ENCODE data around the gene GOT1. TPM values are rescaled to one million over a fixed set of nuclear protein-coding genes. Genes with fewer than 3 reads are reported as not detected.

Gene GOT1
- total and polyA plus RNA-seq, 2 experiments from 2014 or later = 36.8 to 37.7 TPM

DNA sequence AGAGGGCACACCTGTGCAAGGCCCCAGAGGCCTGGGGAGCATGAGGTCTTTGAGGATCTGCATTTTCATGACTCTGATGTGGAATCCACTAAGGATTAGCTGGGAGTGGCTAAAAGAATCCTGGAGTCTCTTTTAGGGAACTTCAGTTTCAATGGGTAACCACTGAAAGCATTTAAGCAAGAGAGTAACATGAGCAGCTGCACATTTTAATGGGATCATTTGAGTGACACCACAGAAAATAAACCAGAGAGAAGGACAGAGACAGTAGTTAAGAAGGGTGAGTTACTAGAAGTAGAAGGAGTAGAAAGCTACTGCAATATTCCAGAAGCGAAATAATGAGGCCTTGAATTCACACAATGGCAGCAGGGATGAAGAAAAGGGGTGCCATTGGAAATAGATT, 5.2 kb downstream of the GOT1 start:
- Mint-ChIP-seq H3K27ac (no peak overlapping the region), H3K9me3 (no peaks in the 10 kb centered on the region), H3K4me3 (no peak overlapping the region), H3K36me3 (ENCODE audit: low read depth) (peaks cover 3% of the 10 kb centered on the region), H3K4me1 (peaks cover 11% of the 10 kb centered on the region; the same call in 2 of the 3 replicates), H3K27me3 (ENCODE audit: insufficient read depth, low read depth, poor library complexity) (peaks cover 4% of the 10 kb centered on the region)
- Histone ChIP-seq H3K27me3 (ENCODE audit: insufficient read depth) (no peaks in the 10 kb centered on the region), H3K79me2 (replicated peaks; ENCODE audit: insufficient read depth) (peaks cover 65% of the 10 kb centered on the region), H3K27ac (ENCODE audit: low read depth) (no peak overlapping the region), H3K4me2 (no peak overlapping the region), H3K4me1 (ENCODE audit: insufficient read depth) (peaks cover 6% of the 10 kb centered on the region; the same call in 1 of the 2 replicates), H3K9me2 (ENCODE audit: insufficient read depth) (no peaks in the 10 kb centered on the region), H3F3A (replicated peaks; ENCODE audit: low read depth) (no peaks in the 10 kb centered on the region), H3K36me3 (ENCODE audit: insufficient read depth) (peaks cover 8% of the 10 kb centered on the region; the same call in 1 of the 2 replicates), H3K4me3 (no peak overlapping the region), H2AFZ (no peak overlapping the region), H4K20me1 (replicated peaks; ENCODE audit: insufficient read depth) (peaks cover 12% of the 10 kb centered on the region)
- no peak for ATAC-seq
- no peak for DNase-seq (ENCODE audit: low spot score)
- no peak for TF ChIP-seq ZNF331 (CRISPR knock-in tag; IDR thresholded peaks at IDR 0.05; ENCODE audit: low read depth)
- TF ChIP-seq, protein P1, sequence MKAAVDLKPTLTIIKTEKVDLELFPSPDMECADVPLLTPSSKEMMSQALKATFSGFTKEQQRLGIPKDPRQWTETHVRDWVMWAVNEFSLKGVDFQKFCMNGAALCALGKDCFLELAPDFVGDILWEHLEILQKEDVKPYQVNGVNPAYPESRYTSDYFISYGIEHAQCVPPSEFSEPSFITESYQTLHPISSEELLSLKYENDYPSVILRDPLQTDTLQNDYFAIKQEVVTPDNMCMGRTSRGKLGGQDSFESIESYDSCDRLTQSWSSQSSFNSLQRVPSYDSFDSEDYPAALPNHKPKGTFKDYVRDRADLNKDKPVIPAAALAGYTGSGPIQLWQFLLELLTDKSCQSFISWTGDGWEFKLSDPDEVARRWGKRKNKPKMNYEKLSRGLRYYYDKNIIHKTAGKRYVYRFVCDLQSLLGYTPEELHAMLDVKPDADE (IDR thresholded peaks at IDR 0.05) = no peak
- TF ChIP-seq CTCF (conservative IDR thresholded peaks at IDR 0.05; ENCODE audit: low read depth in 2 of 2) = no peak
- TF ChIP-seq NANOG (IDR thresholded peaks at IDR 0.05; ENCODE audit: borderline replicate concordance) = no peak
- TF ChIP-seq ZNF462 (CRISPR knock-in tag; IDR thresholded peaks at IDR 0.05) = no peak
- no peak for TF ChIP-seq STAT1 (IDR thresholded peaks at IDR 0.05; ENCODE audit: unreplicated experiment)
- TF ChIP-seq EZH2phosphoT487 (IDR thresholded peaks at IDR 0.05; ENCODE audit: unreplicated experiment) = no peak
- no peak for TF ChIP-seq POLR2AphosphoS5 (IDR thresholded peaks at IDR 0.05; ENCODE audit: low read depth)
- no peak for TF ChIP-seq EZH2 (IDR thresholded peaks at IDR 0.05; ENCODE audit: low read depth, unreplicated experiment)
- TF ChIP-seq REST (IDR thresholded peaks at IDR 0.05; ENCODE audit: unreplicated experiment) = no peak
- TF ChIP-seq CREB1 (CRISPR knock-in tag; IDR thresholded peaks at IDR 0.05; ENCODE audit: low read depth) = no peak
- TF ChIP-seq ZNF114 (CRISPR knock-in tag; IDR thresholded peaks at IDR 0.05) = no peak
- TF ChIP-seq JUNB (IDR thresholded peaks at IDR 0.05; ENCODE audit: unreplicated experiment) = no peak
